ENCODE results near the gene FMNL1.

Gene FMNL1

GRCh38 chr17:45189009-45189408, 32.7 kb upstream of the FMNL1 start:
- H3K9me3 ChIP-seq (ENCODE audit: insufficient read depth, low read length, severe bottlenecking) = no peaks in the 10 kb centered on the region
- H3K4me3 ChIP-seq (ENCODE audit: low read depth in 1 of 2, low read length in 2 of 2) = no peak overlapping the region
- no peaks in the 10 kb centered on the region for H3K79me2 ChIP-seq (ENCODE audit: insufficient read depth, low read length)
- ATAC-seq (ENCODE audit: insufficient read depth, low read depth) = no peak
- H3K27ac ChIP-seq (ENCODE audit: low read length) = no peak overlapping the region
- no peaks in the 10 kb centered on the region for H4K20me1 ChIP-seq (ENCODE audit: insufficient read depth, low read length)
- H2AFZ ChIP-seq (ENCODE audit: low read depth, low read length) = no peak overlapping the region
- H3K4me1 ChIP-seq (ENCODE audit: insufficient read depth, low read length) = no peaks in the 10 kb centered on the region
- H3K36me3 ChIP-seq (ENCODE audit: insufficient read depth, low read length) = no peaks in the 10 kb centered on the region
- no peak overlapping the region for H3K4me2 ChIP-seq (ENCODE audit: insufficient read depth, low read length)
- DNase-seq = no peak
- no peaks in the 10 kb centered on the region for H3K27me3 ChIP-seq (ENCODE audit: insufficient read depth, low read length, poor library complexity)
- no peak overlapping the region for H3K9ac ChIP-seq (ENCODE audit: low read depth, low read length)
- TF ChIP-seq, protein P1, sequence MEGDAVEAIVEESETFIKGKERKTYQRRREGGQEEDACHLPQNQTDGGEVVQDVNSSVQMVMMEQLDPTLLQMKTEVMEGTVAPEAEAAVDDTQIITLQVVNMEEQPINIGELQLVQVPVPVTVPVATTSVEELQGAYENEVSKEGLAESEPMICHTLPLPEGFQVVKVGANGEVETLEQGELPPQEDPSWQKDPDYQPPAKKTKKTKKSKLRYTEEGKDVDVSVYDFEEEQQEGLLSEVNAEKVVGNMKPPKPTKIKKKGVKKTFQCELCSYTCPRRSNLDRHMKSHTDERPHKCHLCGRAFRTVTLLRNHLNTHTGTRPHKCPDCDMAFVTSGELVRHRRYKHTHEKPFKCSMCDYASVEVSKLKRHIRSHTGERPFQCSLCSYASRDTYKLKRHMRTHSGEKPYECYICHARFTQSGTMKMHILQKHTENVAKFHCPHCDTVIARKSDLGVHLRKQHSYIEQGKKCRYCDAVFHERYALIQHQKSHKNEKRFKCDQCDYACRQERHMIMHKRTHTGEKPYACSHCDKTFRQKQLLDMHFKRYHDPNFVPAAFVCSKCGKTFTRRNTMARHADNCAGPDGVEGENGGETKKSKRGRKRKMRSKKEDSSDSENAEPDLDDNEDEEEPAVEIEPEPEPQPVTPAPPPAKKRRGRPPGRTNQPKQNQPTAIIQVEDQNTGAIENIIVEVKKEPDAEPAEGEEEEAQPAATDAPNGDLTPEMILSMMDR (IDR thresholded peaks at IDR 0.05; ENCODE audit: borderline replicate concordance, extremely low read depth, low read length, poor library complexity, severe bottlenecking) = no peak
- TF ChIP-seq EZH2 (IDR thresholded peaks at IDR 0.05; ENCODE audit: borderline replicate concordance, low read depth, low read length, severe bottlenecking) = no peak

GRCh38 chr17:45190503-45191255, 31.0 kb upstream of the FMNL1 start:
- H3K27me3 ChIP-seq (ENCODE audit: insufficient read depth, low read length, poor library complexity) = no peaks in the 10 kb centered on the region
- no peaks in the 10 kb centered on the region for H3K4me1 ChIP-seq (ENCODE audit: insufficient read depth, low read length)
- no peaks in the 10 kb centered on the region for H3K36me3 ChIP-seq (ENCODE audit: insufficient read depth, low read length)
- no peak overlapping the region for H3K4me2 ChIP-seq (ENCODE audit: insufficient read depth, low read length)
- H3K9ac ChIP-seq (ENCODE audit: low read depth, low read length) = no peak overlapping the region
- H4K20me1 ChIP-seq (ENCODE audit: insufficient read depth, low read length) = no peaks in the 10 kb centered on the region
- ATAC-seq (ENCODE audit: insufficient read depth, low read depth) = no peak
- no peak overlapping the region for H3K27ac ChIP-seq (ENCODE audit: low read length)
- no peak for DNase-seq
- no peak overlapping the region for H2AFZ ChIP-seq (ENCODE audit: low read depth, low read length)
- no peaks in the 10 kb centered on the region for H3K9me3 ChIP-seq (ENCODE audit: insufficient read depth, low read length, severe bottlenecking)
- H3K79me2 ChIP-seq (ENCODE audit: insufficient read depth, low read length) = no peaks in the 10 kb centered on the region
- TF ChIP-seq EZH2 (IDR thresholded peaks at IDR 0.05; ENCODE audit: borderline replicate concordance, low read depth, low read length, severe bottlenecking) = no peak
- TF ChIP-seq, protein P1 (IDR thresholded peaks at IDR 0.05; ENCODE audit: borderline replicate concordance, extremely low read depth, low read length, poor library complexity, severe bottlenecking) = no peak
- H3K4me3 ChIP-seq (ENCODE audit: low read depth in 1 of 2, low read length in 2 of 2) = no peak overlapping the region

DNA sequence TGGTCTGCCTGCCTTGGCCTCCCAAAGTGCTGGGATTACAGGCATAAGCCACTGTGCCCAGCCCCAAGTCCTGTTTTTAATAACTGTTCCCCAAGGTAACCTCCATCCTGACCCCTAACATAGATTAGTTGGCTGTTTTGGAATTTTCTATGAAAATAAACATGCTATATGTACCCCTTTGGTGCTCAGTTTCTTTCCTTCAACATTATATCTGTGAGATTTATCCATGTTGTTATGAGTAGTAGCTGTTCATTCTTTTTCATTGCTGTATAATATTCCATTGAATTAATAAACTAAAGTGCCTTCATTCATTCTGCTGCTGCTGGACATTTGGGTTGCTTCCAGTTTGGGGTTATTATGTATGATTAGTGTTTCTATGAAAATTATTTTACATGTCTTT, 26.3 kb upstream of the FMNL1 start:
- no peak overlapping the region for H2AFZ ChIP-seq (ENCODE audit: low read depth, low read length)
- no peak overlapping the region for H3K9ac ChIP-seq (ENCODE audit: low read depth, low read length)
- H3K4me3 ChIP-seq (ENCODE audit: low read depth in 1 of 2, low read length in 2 of 2) = no peak overlapping the region
- no peak overlapping the region for H3K27ac ChIP-seq (ENCODE audit: low read length)
- peaks cover 13% of the 10 kb centered on the region for H3K4me1 ChIP-seq (ENCODE audit: insufficient read depth, low read length)
- H3K36me3 ChIP-seq (ENCODE audit: insufficient read depth, low read length) = no peaks in the 10 kb centered on the region
- H3K4me2 ChIP-seq (ENCODE audit: insufficient read depth, low read length) = no peak overlapping the region
- no peaks in the 10 kb centered on the region for H3K27me3 ChIP-seq (ENCODE audit: insufficient read depth, low read length, poor library complexity)
- ATAC-seq (ENCODE audit: insufficient read depth, low read depth) (no peak), DNase-seq (no peak)
- no peak for TF ChIP-seq EZH2 (IDR thresholded peaks at IDR 0.05; ENCODE audit: borderline replicate concordance, low read depth, low read length, severe bottlenecking)
- TF ChIP-seq, protein P1 (IDR thresholded peaks at IDR 0.05; ENCODE audit: borderline replicate concordance, extremely low read depth, low read length, poor library complexity, severe bottlenecking) = no peak
- no peaks in the 10 kb centered on the region for H3K79me2 ChIP-seq (ENCODE audit: insufficient read depth, low read length)
- no peaks in the 10 kb centered on the region for H4K20me1 ChIP-seq (ENCODE audit: insufficient read depth, low read length)
- no peaks in the 10 kb centered on the region for H3K9me3 ChIP-seq (ENCODE audit: insufficient read depth, low read length, severe bottlenecking)
